Neural cell (in vitro differentiated cells): ENCODE data around the gene PKHD1. TPM values are rescaled to one million over a fixed set of nuclear protein-coding genes. Genes with fewer than 3 reads are reported as not detected.

Experiments used
- H2AFZ ChIP-seq: fragments of 200-600, 300-800 bp; sonication (generic), shearing (Covaris generic); 2 replicates; pipeline ENCODE4 v1.6.0; 2014; ENCODE audit warnings: low read depth, mild to moderate bottlenecking, antibody characterized with exemption, low read length, moderate library complexity
- H3F3A ChIP-seq: fragments of 200-600 bp; shearing (Covaris generic); 2 replicates; pipeline ENCODE4 v1.6.1; 2016; ENCODE audit warnings: mild to moderate bottlenecking, moderate library complexity, mixed read lengths, antibody characterized with exemption, low read length; ENCODE audit not compliant: insufficient read depth, poor library complexity, severe bottlenecking
- H3K27ac ChIP-seq: fragments of 200-600, 300-800 bp; sonication (generic), shearing (Covaris generic); 2 replicates; pipeline ENCODE4 v1.5.1; 2014; ENCODE audit warnings: mild to moderate bottlenecking, low read length, moderate library complexity
- H3K27me3 ChIP-seq: fragments of 300-800, 200-600 bp; sonication (generic), shearing (Covaris generic); 2 replicates; pipeline ENCODE4 v1.6.0; 2014; ENCODE audit warnings: mild to moderate bottlenecking, low read depth, low read length, moderate library complexity; ENCODE audit not compliant: insufficient read depth
- H3K36me3 ChIP-seq: fragments of 300-800, 200-600 bp; sonication (generic), shearing (Covaris generic); 2 replicates; pipeline ENCODE4 v1.5.1; 2014; ENCODE audit warnings: mild to moderate bottlenecking, antibody characterized with exemption, low read length, moderate library complexity; ENCODE audit not compliant: insufficient read depth
- H3K4me2 ChIP-seq: fragments of 300-800, 200-600 bp; sonication (generic), shearing (Covaris generic); 2 replicates; pipeline ENCODE4 v1.6.0; 2014; ENCODE audit warnings: mild to moderate bottlenecking, low read length
- H3K4me3 ChIP-seq: fragments of 300-800, 200-600 bp; sonication (generic), shearing (Covaris generic); 2 replicates; pipeline ENCODE4 v1.5.1; 2014; ENCODE audit warnings: mild to moderate bottlenecking, low read length, moderate library complexity
- H3K79me2 ChIP-seq: fragments of 200-600 bp; shearing (Covaris generic); replicated peaks from 2 replicates; pipeline ENCODE4 v1.6.0; 2014; ENCODE audit warnings: mild to moderate bottlenecking, low read length, moderate library complexity; ENCODE audit not compliant: insufficient read depth
- H3K9ac ChIP-seq: fragments of 300-800, 200-600 bp; sonication (generic), shearing (Covaris generic); 2 replicates; pipeline ENCODE4 v1.6.1; 2016; ENCODE audit warnings: mild to moderate bottlenecking, low read length, mixed read lengths
- H3K9me2 ChIP-seq: fragments of 200-600 bp; shearing (Covaris generic); 2 replicates; pipeline ENCODE4 v1.6.1; 2016; ENCODE audit warnings: mild to moderate bottlenecking, low read length, mixed read lengths; ENCODE audit not compliant: insufficient read depth
- H3K9me3 ChIP-seq: fragments of 200-600, 300-800 bp; sonication (generic), shearing (Covaris generic); 2 replicates; pipeline ENCODE4 v1.6.1; 2016; ENCODE audit warnings: mild to moderate bottlenecking, mixed run types, low read length, moderate library complexity, mixed read lengths
- H4K20me1 ChIP-seq: fragments of 200-600 bp; shearing (Covaris generic); 2 replicates; pipeline ENCODE4 v1.6.1; 2016; ENCODE audit warnings: mild to moderate bottlenecking, mixed run types; ENCODE audit not compliant: insufficient read depth
- EP300 ChIP-seq: fragments of 450-650 bp; conservative IDR thresholded peaks from 2 replicates; pipeline ENCODE4 v1.6.1; 2014; ENCODE audit warnings: antibody characterized with exemption, mild to moderate bottlenecking, moderate library complexity; ENCODE audit not compliant: poor library complexity, severe bottlenecking
- EZH2 ChIP-seq: fragments of 200-600, 300-800 bp; shearing (Covaris generic), sonication (generic); IDR thresholded peaks from 2 replicates; pipeline ENCODE4 v1.6.1; 2014; ENCODE audit warnings: antibody characterized with exemption, low read length, borderline replicate concordance, mild to moderate bottlenecking; ENCODE audit not compliant: insufficient read depth, poor library complexity, severe bottlenecking
- MXI1 ChIP-seq: fragments of 450-650 bp; conservative IDR thresholded peaks from 2 replicates; pipeline ENCODE4 v1.6.1; 2014; ENCODE audit warnings: antibody characterized with exemption, mild to moderate bottlenecking; ENCODE audit not compliant: poor library complexity, severe bottlenecking
- POLR2AphosphoS5 ChIP-seq: IDR thresholded peaks from 2 replicates; pipeline ENCODE4 v1.6.1; 2012
- RAD21 ChIP-seq: fragments of 450-650 bp; conservative IDR thresholded peaks from 2 replicates; pipeline ENCODE4 v1.6.1; 2014; ENCODE audit warnings: antibody characterized with exemption, mild to moderate bottlenecking, moderate library complexity
- SMC3 ChIP-seq: fragments of 450-650 bp; conservative IDR thresholded peaks from 2 replicates; pipeline ENCODE4 v1.6.1; 2014; ENCODE audit warnings: antibody characterized with exemption, mild to moderate bottlenecking, moderate library complexity; ENCODE audit not compliant: poor library complexity
- TAF1 ChIP-seq: IDR thresholded peaks from 2 replicates; pipeline ENCODE4 v1.6.1; 2012; ENCODE audit warnings: low read depth
- polyA plus RNA-seq: library from polyadenylated mRNA; depleted of rRNA; stranded (reverse); fragments of >200 nt; gene quantifications from 2 replicates; pipeline ENCODE4 v1.2.3, GENCODE V29; 2014
- TF ChIP-seq, protein P1 (sequence below): fragments of 450-650 bp; IDR thresholded peaks from 2 replicates; pipeline ENCODE4 v1.5.1; 2014; ENCODE audit warnings: antibody characterized with exemption, mild to moderate bottlenecking, moderate library complexity; ENCODE audit not compliant: poor library complexity, severe bottlenecking
- TF ChIP-seq, protein P2 (sequence below): IDR thresholded peaks from 2 replicates; pipeline ENCODE4 v1.6.1; 2012; ENCODE audit warnings: borderline replicate concordance

Gene PKHD1
- polyA plus RNA-seq, 1 donor from 2014 or later, result not detected

DNA sequence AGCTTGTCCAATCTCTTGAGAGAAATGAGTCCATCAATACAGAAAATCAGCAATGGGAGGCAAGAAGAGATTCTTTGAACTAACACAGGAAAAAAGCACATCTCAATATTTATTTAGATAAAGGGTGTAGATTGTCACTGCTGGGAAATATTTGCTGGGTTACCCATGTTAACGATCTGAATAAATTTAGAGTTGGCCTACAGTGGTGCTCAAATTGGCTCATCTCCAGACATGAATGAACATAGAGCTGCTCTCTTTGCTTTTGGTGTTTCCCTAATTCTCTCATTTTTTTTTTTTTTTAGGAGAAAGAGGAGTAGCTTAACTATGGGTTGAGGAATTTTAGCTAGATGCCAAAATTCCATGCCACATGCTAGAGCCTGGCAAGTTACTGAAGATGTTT lies 471.2 kb downstream of the PKHD1 start:
- Histone ChIP-seq H3K9me2 (no peaks in the 10 kb centered on the region), H3K36me3 (no peaks in the 10 kb centered on the region), H3K4me3 (no peak overlapping the region)

DNA sequence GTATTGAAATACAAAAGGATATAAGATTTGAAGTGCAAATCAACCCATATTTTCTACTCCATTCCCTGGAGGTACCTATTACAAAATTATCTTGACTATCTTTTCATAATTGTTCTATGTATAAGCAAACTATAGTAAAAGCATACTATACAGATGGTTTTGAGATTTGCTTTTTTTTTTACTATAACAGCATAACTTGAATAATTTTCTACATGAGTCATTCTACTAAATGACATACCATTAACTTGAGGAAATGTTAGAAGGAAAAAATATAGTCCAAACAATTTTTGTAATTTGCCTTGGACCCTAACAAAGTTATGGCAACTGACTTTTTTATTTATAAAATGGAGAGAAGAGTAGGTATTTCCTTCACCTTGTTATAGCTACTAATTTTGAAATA lies 472.7 kb downstream of the PKHD1 start:
- H3K4me2 ChIP-seq, result no peak overlapping the region
- no peaks in the 10 kb centered on the region for H3K36me3 ChIP-seq
- no peaks in the 10 kb centered on the region for H3K79me2 ChIP-seq
- H4K20me1 ChIP-seq, result no peaks in the 10 kb centered on the region
- no peak overlapping the region for H3K4me3 ChIP-seq
- no peak overlapping the region for H3K27ac ChIP-seq
- no peak overlapping the region for H2AFZ ChIP-seq
- H3K27me3 ChIP-seq, result no peaks in the 10 kb centered on the region
- no peaks in the 10 kb centered on the region for H3F3A ChIP-seq
- TF ChIP-seq EZH2, result no peak
- no peak for TF ChIP-seq TAF1
- TF ChIP-seq EP300, result no peak
- TF ChIP-seq, protein P1, sequence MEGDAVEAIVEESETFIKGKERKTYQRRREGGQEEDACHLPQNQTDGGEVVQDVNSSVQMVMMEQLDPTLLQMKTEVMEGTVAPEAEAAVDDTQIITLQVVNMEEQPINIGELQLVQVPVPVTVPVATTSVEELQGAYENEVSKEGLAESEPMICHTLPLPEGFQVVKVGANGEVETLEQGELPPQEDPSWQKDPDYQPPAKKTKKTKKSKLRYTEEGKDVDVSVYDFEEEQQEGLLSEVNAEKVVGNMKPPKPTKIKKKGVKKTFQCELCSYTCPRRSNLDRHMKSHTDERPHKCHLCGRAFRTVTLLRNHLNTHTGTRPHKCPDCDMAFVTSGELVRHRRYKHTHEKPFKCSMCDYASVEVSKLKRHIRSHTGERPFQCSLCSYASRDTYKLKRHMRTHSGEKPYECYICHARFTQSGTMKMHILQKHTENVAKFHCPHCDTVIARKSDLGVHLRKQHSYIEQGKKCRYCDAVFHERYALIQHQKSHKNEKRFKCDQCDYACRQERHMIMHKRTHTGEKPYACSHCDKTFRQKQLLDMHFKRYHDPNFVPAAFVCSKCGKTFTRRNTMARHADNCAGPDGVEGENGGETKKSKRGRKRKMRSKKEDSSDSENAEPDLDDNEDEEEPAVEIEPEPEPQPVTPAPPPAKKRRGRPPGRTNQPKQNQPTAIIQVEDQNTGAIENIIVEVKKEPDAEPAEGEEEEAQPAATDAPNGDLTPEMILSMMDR, result no peak
- TF ChIP-seq RAD21, result no peak
- no peak for TF ChIP-seq MXI1
- TF ChIP-seq, protein P2, sequence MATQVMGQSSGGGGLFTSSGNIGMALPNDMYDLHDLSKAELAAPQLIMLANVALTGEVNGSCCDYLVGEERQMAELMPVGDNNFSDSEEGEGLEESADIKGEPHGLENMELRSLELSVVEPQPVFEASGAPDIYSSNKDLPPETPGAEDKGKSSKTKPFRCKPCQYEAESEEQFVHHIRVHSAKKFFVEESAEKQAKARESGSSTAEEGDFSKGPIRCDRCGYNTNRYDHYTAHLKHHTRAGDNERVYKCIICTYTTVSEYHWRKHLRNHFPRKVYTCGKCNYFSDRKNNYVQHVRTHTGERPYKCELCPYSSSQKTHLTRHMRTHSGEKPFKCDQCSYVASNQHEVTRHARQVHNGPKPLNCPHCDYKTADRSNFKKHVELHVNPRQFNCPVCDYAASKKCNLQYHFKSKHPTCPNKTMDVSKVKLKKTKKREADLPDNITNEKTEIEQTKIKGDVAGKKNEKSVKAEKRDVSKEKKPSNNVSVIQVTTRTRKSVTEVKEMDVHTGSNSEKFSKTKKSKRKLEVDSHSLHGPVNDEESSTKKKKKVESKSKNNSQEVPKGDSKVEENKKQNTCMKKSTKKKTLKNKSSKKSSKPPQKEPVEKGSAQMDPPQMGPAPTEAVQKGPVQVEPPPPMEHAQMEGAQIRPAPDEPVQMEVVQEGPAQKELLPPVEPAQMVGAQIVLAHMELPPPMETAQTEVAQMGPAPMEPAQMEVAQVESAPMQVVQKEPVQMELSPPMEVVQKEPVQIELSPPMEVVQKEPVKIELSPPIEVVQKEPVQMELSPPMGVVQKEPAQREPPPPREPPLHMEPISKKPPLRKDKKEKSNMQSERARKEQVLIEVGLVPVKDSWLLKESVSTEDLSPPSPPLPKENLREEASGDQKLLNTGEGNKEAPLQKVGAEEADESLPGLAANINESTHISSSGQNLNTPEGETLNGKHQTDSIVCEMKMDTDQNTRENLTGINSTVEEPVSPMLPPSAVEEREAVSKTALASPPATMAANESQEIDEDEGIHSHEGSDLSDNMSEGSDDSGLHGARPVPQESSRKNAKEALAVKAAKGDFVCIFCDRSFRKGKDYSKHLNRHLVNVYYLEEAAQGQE, result no peak
- no peak for TF ChIP-seq POLR2AphosphoS5
- TF ChIP-seq SMC3, result no peak
- no peaks in the 10 kb centered on the region for H3K9me2 ChIP-seq
- no peaks in the 10 kb centered on the region for H3K9me3 ChIP-seq
- H3K9ac ChIP-seq, result no peak overlapping the region

More for the DNA sequence above, 471.2 kb downstream of the PKHD1 start:
- no peak overlapping the region for H3K27ac ChIP-seq
- H4K20me1 ChIP-seq, result no peaks in the 10 kb centered on the region
- no peak overlapping the region for H3K9ac ChIP-seq
- no peak overlapping the region for H3K4me2 ChIP-seq
- no peaks in the 10 kb centered on the region for H3K79me2 ChIP-seq
- H2AFZ ChIP-seq, result no peak overlapping the region
- TF ChIP-seq MXI1 (no peak), RAD21 (no peak), SMC3 (no peak), EZH2 (no peak), EP300 (no peak), POLR2AphosphoS5 (no peak), TAF1 (no peak)
- TF ChIP-seq, protein P1, result no peak
- TF ChIP-seq, protein P2, result no peak
- no peaks in the 10 kb centered on the region for H3K27me3 ChIP-seq
- H3K9me3 ChIP-seq, result no peaks in the 10 kb centered on the region
- H3F3A ChIP-seq, result no peaks in the 10 kb centered on the region
